HepG2 (cell line): Measurements from ENCODE around the gene KNG1. TPM values are rescaled to one million over a fixed set of nuclear protein-coding genes. Genes with fewer than 3 reads are reported as not detected.

Experiments used
- ATAC-seq: fragments of 200-7000 bp; cut with Tn5 transposase; 3 replicates; pipeline ENCODE4 v1.9.1; 2020; ENCODE audit warnings: mild to moderate bottlenecking, moderate library complexity
- BruUV-seq: library from RNA; stranded (reverse); fragments of 400-500 nt; replicated peaks from 2 replicates; lab custom pipeline; 2021; lab: Mats Ljungman, UMichigan
- CTCF ChIA-PET: fragments of 300-600 bp; formaldehyde crosslinking; extraction: SDS; loops from one replicate; lab custom pipeline; 2021; ENCODE audit warnings: low total read pairs, inconsistent platforms, low intra/inter-chr PET ratio; lab: Yijun Ruan, JAX
- POLR2A ChIA-PET: fragments of 350-600 bp; sonication (Branson Sonifier 250); formaldehyde crosslinking; loops from one replicate; lab custom pipeline; 2020; ENCODE audit warnings: antibody characterized with exemption, inconsistent platforms; lab: Yijun Ruan, JAX
- DNase-seq: peaks from one replicate; pipeline ENCODE4 v3.0.0-alpha.2; 2015; ENCODE audit warnings: low spot score
- FAIRE-seq: peaks from 3 replicates; lab custom pipeline; 2011; peaks lifted over from hg19 to GRCh38; lab: Jason Lieb, UNC
- H2AFZ ChIP-seq: one replicate; pipeline ENCODE4 v1.6.1; 2011; ENCODE audit warnings: low read length, inconsistent platforms
- H3K27ac ChIP-seq: fragments of 300-600 bp; 3 replicates; pipeline ENCODE4 v1.8.0; 2011; ENCODE audit warnings: mixed run types, mild to moderate bottlenecking, mixed read lengths, low read length, inconsistent platforms; ENCODE audit not compliant: insufficient read depth; ENCODE audit errors: extremely low read length
- H3K27me3 ChIP-seq, 2 experiments: fragments of 200-600 bp in 1 of 2; 2 replicates in 1 of 2; 3 replicates in 1 of 2; pipeline versions ENCODE4 v1.6.0 to v1.8.0; 2011; ENCODE audit warnings: low read length in 2 of 2, mild to moderate bottlenecking in 2 of 2, moderate library complexity in 2 of 2, inconsistent platforms in 1 of 2; ENCODE audit not compliant: insufficient read depth in 2 of 2, control insufficient read depth in 1 of 2
- H3K36me3 ChIP-seq, 2 experiments: fragments of 200-600 bp in 1 of 2; replicated peaks in 1 of 2; 2 replicates in 1 of 2; 3 replicates in 1 of 2; pipeline versions ENCODE4 v1.5.1 to v1.8.0; 2011; ENCODE audit warnings: low read length in 2 of 2, inconsistent platforms in 1 of 2; ENCODE audit not compliant: insufficient read depth in 2 of 2, control insufficient read depth in 1 of 2
- H3K4me1 ChIP-seq: 2 replicates; pipeline ENCODE4 v1.5.1; 2012; ENCODE audit warnings: low read length, inconsistent platforms; ENCODE audit not compliant: insufficient read depth
- H3K4me2 ChIP-seq: 2 replicates; pipeline ENCODE4 v1.6.0; 2011; ENCODE audit warnings: low read depth, low read length, inconsistent platforms
- H3K4me3 ChIP-seq, 3 experiments: fragments of 200-600 bp in 1 of 3; sonication (generic), shearing (Covaris generic) in 1 of 3; replicated peaks in 1 of 3; 2 replicates each; pipeline ENCODE4 v1.5.1; 2011 to 2016; ENCODE audit warnings: low read length in 3 of 3, inconsistent platforms in 2 of 3, low read depth in 2 of 3, mild to moderate bottlenecking in 2 of 3, control low read depth in 1 of 3, mixed read lengths in 1 of 3; ENCODE audit not compliant: insufficient read depth in 1 of 3
- H3K79me2 ChIP-seq: one replicate; pipeline ENCODE4 v1.6.1; 2011; ENCODE audit warnings: low read length, inconsistent platforms; ENCODE audit not compliant: insufficient read depth
- H3K9ac ChIP-seq: 2 replicates; pipeline ENCODE4 v1.6.0; 2011; ENCODE audit warnings: mild to moderate bottlenecking, low read depth, low read length, inconsistent platforms; ENCODE audit not compliant: insufficient read depth
- H3K9me3 ChIP-seq: 2 replicates; pipeline ENCODE4 v1.5.1; 2012; ENCODE audit warnings: mild to moderate bottlenecking, low read length
- H4K20me1 ChIP-seq: 2 replicates; pipeline ENCODE4 v1.6.0; 2011; ENCODE audit warnings: inconsistent platforms, mild to moderate bottlenecking, low read length, moderate library complexity; ENCODE audit not compliant: insufficient read depth
- AGO2 ChIP-seq: fragments of 200-400 bp; formaldehyde crosslinking; optimal IDR thresholded peaks from 2 replicates; pipeline ENCODE3; 2017; ENCODE audit warnings: mild to moderate bottlenecking, low read depth, low read length, moderate library complexity
- JUNB ChIP-seq: sonication (generic); formaldehyde crosslinking; IDR thresholded peaks from 2 replicates; pipeline ENCODE4 v1.8.0; 2022; ENCODE audit warnings: missing genetic modification reagents, mild to moderate bottlenecking, borderline replicate concordance
- KDM5A ChIP-seq: fragments of 200-600 bp; sonication (generic); IDR thresholded peaks from 2 replicates; pipeline ENCODE4 v1.7.0; 2018; ENCODE audit warnings: antibody characterized with exemption, mild to moderate bottlenecking, low read length, borderline replicate concordance
- NFE2 ChIP-seq: sonication (generic); formaldehyde crosslinking; IDR thresholded peaks from 2 replicates; pipeline ENCODE4 v1.4.0; 2020; ENCODE audit warnings: missing genetic modification reagents
- NFIC ChIP-seq: IDR thresholded peaks from 2 replicates; pipeline ENCODE4 v1.6.1; 2012; ENCODE audit warnings: mild to moderate bottlenecking, low read length, inconsistent platforms
- POLR2AphosphoS2 ChIP-seq: IDR thresholded peaks from 2 replicates; pipeline ENCODE4 v1.6.1; 2011; ENCODE audit warnings: low read depth, low read length, improper control_type of control experiment
- POLR2G ChIP-seq: fragments of 200-400 bp; formaldehyde crosslinking; IDR thresholded peaks from 2 replicates; pipeline ENCODE4 v1.6.1; 2018; ENCODE audit warnings: mild to moderate bottlenecking, low read depth, low read length, moderate library complexity
- PRPF4 ChIP-seq: fragments of 200-400 bp; formaldehyde crosslinking; IDR thresholded peaks from 2 replicates; pipeline ENCODE4 v1.6.1; 2016; ENCODE audit warnings: low read length, low read depth; ENCODE audit not compliant: poor library complexity, severe bottlenecking
- RBFOX2 ChIP-seq: fragments of 200-400 bp; formaldehyde crosslinking; IDR thresholded peaks from 2 replicates; pipeline ENCODE4 v1.6.1; 2017; ENCODE audit warnings: low read depth, mild to moderate bottlenecking, low read length
- WGBS: methylation state at CpG from one replicate; pipeline ENCODE4 v1.1.6; 2017; ENCODE audit warnings: low lambda C conversion rate; 5-methylcytosine and 5-hydroxymethylcytosine counted together
- in situ Hi-C: cut with HindIII; loops from 2 replicates; pipeline ENCODE4 v1.10.0; 2017; ENCODE audit warnings: low pct_unique_long_range_greater_than_20kb; ENCODE audit not compliant: extremely low pct_ligation_motif_present
- intact Hi-C: fragments of 100-400 bp; cut with micrococcal nuclease; formaldehyde crosslinking; loops from one replicate; pipeline ENCODE4 v1.10.0; 2022; ENCODE audit not compliant: unreplicated experiment
- polyA plus RNA-seq, 8 experiments: library from polyadenylated mRNA; depleted of rRNA in 3 of 8; stranded (reverse) in 7 of 8; unstranded in 1 of 8; fragments of >200 nt; fragmentation: Illumina TruSeq in 4 of 8; extraction: Trizol in 4 of 8; gene quantifications; 2 replicates each; pipeline versions ENCODE4 v1.2.1 to v1.2.3, GENCODE V29; 2011 to 2016; ENCODE audit warnings: low read depth in 4 of 8, missing spikeins in 1 of 8, mixed read lengths in 1 of 8; ENCODE audit not compliant: insufficient read depth in 1 of 8
- total RNA-seq, 5 experiments: library from RNA; depleted of rRNA; stranded (reverse); fragments of >200 nt; fragmentation: Illumina TruSeq; extraction: Trizol; gene quantifications; 2 replicates each; pipeline ENCODE4 v1.2.3, GENCODE V29; 2016; ENCODE audit warnings: low read depth in 1 of 5

Gene KNG1
- total and polyA plus RNA-seq, 2 of the 13 experiments (the other 11 are each of a cell fraction or from before 2014, with no cell fraction given) = 6.5 to 7.0 TPM

DNA sequence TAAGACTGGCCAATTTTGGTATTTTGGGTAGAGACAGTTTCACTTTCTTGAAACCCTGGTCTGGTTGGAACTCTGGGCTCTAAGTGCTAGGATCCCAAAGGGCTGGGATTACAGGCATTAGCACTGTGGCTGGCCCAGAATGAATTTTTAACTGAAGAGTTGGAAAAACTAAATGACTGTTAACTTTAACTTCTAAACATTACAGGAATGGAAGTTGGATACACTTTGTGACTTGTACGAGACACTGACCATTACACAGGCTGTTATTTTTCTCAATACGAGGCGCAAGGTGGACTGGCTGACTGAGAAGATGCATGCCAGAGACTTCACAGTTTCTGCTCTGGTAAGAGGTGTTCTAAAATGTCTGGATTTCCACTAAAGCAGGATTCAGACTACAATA is 69.8 kb downstream of the KNG1 start (continued):
- TF ChIP-seq NFE2 (no peak), RBFOX2 (0 out of 2 replicates have a peak, but pooled peaks have one; percentile 50)

DNA sequence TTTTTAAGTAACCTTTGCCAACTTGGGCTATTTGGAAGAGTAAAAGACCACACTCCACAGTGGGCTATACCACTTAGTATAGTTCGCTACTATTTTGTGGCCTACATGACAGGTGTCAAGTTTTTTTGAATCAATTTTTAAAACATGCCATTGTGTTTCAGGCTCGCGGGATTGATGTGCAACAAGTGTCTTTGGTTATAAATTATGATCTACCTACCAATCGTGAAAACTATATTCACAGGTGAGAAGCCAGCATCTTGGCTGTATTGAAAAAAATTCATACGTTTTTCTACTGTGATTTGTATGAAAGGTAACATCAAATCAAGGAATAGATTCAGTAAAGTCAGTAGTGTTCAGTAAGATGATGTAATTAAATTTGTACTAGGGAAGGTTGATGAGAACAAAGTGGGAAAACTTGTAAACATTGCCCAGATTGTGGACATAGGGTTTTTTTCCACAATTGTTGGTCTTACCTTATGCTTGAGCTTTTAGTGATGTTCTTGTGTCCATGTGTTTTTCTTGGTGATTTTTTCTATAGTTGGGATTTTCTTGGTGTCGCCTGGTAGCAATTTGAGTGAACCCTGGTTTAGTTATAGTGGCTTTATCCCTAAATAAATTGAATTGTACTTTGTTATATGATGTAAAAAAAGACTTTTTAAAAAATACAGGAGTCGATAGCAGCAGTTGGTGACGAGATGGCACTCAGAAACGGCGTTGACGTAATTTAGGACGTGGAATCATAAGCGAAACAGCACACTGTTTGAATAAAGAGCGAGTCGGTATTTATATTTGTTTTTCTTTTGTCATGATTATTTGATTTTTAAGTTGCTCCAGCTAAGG is 70.7 kb downstream of the KNG1 start:
- H3K9ac ChIP-seq = no peak overlapping the region
- intact Hi-C loops (no loop called here), in situ Hi-C loops (no loop called here)
- H3K27me3 ChIP-seq = no peaks in the 10 kb centered on the region; a peak in 1 of 5 replicates
- no peak overlapping the region for H2AFZ ChIP-seq
- peaks cover 37% of the 10 kb centered on the region for H3K4me1 ChIP-seq
- H3K9me3 ChIP-seq = no peaks in the 10 kb centered on the region
- FAIRE-seq = no peak
- no peak overlapping the region for H3K27ac ChIP-seq
- TSS peak; percentile 0 for BruUV-seq
- no peak for ATAC-seq
- WGBS = 90% methylated on average over 15 of the region's 15 CpGs
- H3K4me2 ChIP-seq = peak overlapping the region; percentile 82; the same call in 1 of the 2 replicates
- H4K20me1 ChIP-seq = peaks cover 67% of the 10 kb centered on the region
- no peak overlapping the region for H3K4me3 ChIP-seq
- DNase-seq = no peak
- CTCF ChIA-PET = no interaction called here
- H3K36me3 ChIP-seq = peaks cover 21 to 60% of the 10 kb centered on the region in 2 experiments
- POLR2A ChIA-PET = no interaction called here
- TF ChIP-seq AGO2 (peak; percentile 82), NFIC (peak; percentile 35; the same call in 1 of the 2 replicates), JUNB (CRISPR knock-in tag) (no peak), POLR2AphosphoS2 (0 out of 2 replicates have a peak, but pooled peaks have one; percentile 24), KDM5A (no peak), PRPF4 (peak; percentile 63), RBFOX2 (peak; percentile 86), POLR2G (0 out of 2 replicates have a peak, but pooled peaks have one; percentile 28)
- H3K79me2 ChIP-seq = peaks cover 35% of the 10 kb centered on the region
